Activated CD4-positive, alpha-beta T cell treated with anti-CD3 and anti-CD28 coated beads, Interleukin-2, amount 10 ng/mL, durations not matched to agents 24 days and 14 days (primary cell): ENCODE results near the gene ACTR2. TPM values are rescaled to one million over a fixed set of nuclear protein-coding genes. Genes with fewer than 3 reads are reported as not detected.
"Not testable (repeated sequence)": the region's sequence is repeated elsewhere in the genome, so short reads cannot be mapped to it uniquely, and the experiment has no call there.

Experiments
- DNase-seq: peaks from one replicate; pipeline ENCODE4 v3.0.0; 2022
- H3K27ac Mint-ChIP-seq: one replicate; pipeline ENCODE4 v1.8.0; 2022; ENCODE audit warnings: mild to moderate bottlenecking, mixed read lengths
- H3K27me3 Mint-ChIP-seq: one replicate; pipeline ENCODE4 v1.8.0; 2022; ENCODE audit warnings: mixed read lengths
- H3K36me3 Mint-ChIP-seq: one replicate; pipeline ENCODE4 v1.8.0; 2022; ENCODE audit warnings: low read depth, mild to moderate bottlenecking, mixed read lengths
- H3K4me1 Mint-ChIP-seq: one replicate; pipeline ENCODE4 v1.8.0; 2021; ENCODE audit warnings: mixed read lengths
- H3K4me3 Mint-ChIP-seq: one replicate; pipeline ENCODE4 v1.8.0; 2022; ENCODE audit warnings: mild to moderate bottlenecking, moderate library complexity, mixed read lengths
- H3K9me3 Mint-ChIP-seq: one replicate; pipeline ENCODE4 v1.8.0; 2021; ENCODE audit warnings: mixed read lengths
- intact Hi-C: fragments of 100-400 bp; cut with micrococcal nuclease; formaldehyde crosslinking; loops from one replicate; pipeline ENCODE4 v1.15.1; 2023
- total RNA-seq: library from RNA; stranded (reverse); gene quantifications from 2 replicates; pipeline ENCODE4 v1.2.3, GENCODE V29; 2022

Gene ACTR2
- total RNA-seq, 1 donor from 2014 or later: 298 TPM

- no peak for DNase-seq
- intact Hi-C loops: no loop called here
- Mint-ChIP-seq H3K4me1 (peaks cover 7% of the 10 kb centered on the region), H3K9me3 (no peaks in the 10 kb centered on the region), H3K27ac (no peak overlapping the region), H3K36me3 (no peaks in the 10 kb centered on the region), H3K4me3 (no peak overlapping the region), H3K27me3 (no peaks in the 10 kb centered on the region)
These were observed 14.6 kb upstream of the ACTR2 start for GRCh38 chr2:65213035-65213434.

- no peaks in the 10 kb centered on the region for H3K27me3 Mint-ChIP-seq
- no peaks in the 10 kb centered on the region for H3K36me3 Mint-ChIP-seq
- no peak for DNase-seq
- H3K27ac Mint-ChIP-seq: no peak overlapping the region
- H3K4me1 Mint-ChIP-seq: peaks cover 7% of the 10 kb centered on the region
- H3K4me3 Mint-ChIP-seq: no peak overlapping the region
- intact Hi-C loops: no loop called here
- no peaks in the 10 kb centered on the region for H3K9me3 Mint-ChIP-seq
These were observed 13.3 kb upstream of the ACTR2 start for GRCh38 chr2:65214361-65214760.

GRCh38 chr2:65214843-65215242 is 12.8 kb upstream of the ACTR2 start:
- intact Hi-C loops: no loop called here
- Mint-ChIP-seq H3K4me3 (no peak overlapping the region), H3K36me3 (no peaks in the 10 kb centered on the region), H3K27ac (no peak overlapping the region), H3K9me3 (no peaks in the 10 kb centered on the region), H3K27me3 (no peaks in the 10 kb centered on the region), H3K4me1 (peaks cover 7% of the 10 kb centered on the region)
- no peak for DNase-seq

GRCh38 chr2:65215946-65216345 is 11.7 kb upstream of the ACTR2 start:
- Mint-ChIP-seq H3K36me3 (no peaks in the 10 kb centered on the region), H3K27me3 (no peaks in the 10 kb centered on the region), H3K4me3 (no peak overlapping the region), H3K4me1 (peaks cover 7% of the 10 kb centered on the region), H3K27ac (no peak overlapping the region), H3K9me3 (no peaks in the 10 kb centered on the region)
- no peak for DNase-seq
- intact Hi-C loops: no loop called here

- Mint-ChIP-seq H3K36me3 (no peaks in the 10 kb centered on the region), H3K4me1 (peaks cover 5% of the 10 kb centered on the region), H3K4me3 (no peak overlapping the region), H3K27ac (no peak overlapping the region), H3K9me3 (no peaks in the 10 kb centered on the region), H3K27me3 (no peaks in the 10 kb centered on the region)
- no peak for DNase-seq
- intact Hi-C loops: loop anchor here (10.0 kb wide), 1 partner anchor 696 kb away; the partner anchor contains the start of gene AFTPH
These were observed 7.0 kb upstream of the ACTR2 start for GRCh38 chr2:65220432-65221131.

- H3K9me3 Mint-ChIP-seq, H3K4me3 Mint-ChIP-seq, H3K4me1 Mint-ChIP-seq, H3K27ac Mint-ChIP-seq, H3K36me3 Mint-ChIP-seq, H3K27me3 Mint-ChIP-seq, DNase-seq: not testable (repeated sequence)
- intact Hi-C loops: loop anchor here (10.0 kb wide), 1 partner anchor 696 kb away; the partner anchor contains the start of gene AFTPH
These were observed 6.4 kb upstream of the ACTR2 start for GRCh38 chr2:65221275-65221674.

GRCh38 chr2:65227020-65227455 is 593 bp upstream of the ACTR2 start:
- Mint-ChIP-seq H3K4me1 (peaks cover 22% of the 10 kb centered on the region), H3K9me3 (no peaks in the 10 kb centered on the region)

GRCh38 chr2:65228263-65228750 is 676 bp downstream of the ACTR2 start:
- intact Hi-C loops: loop anchor here (1.0 to 10.0 kb wide), 2 partner anchors 704 to 1640 kb away; partner anchors contain the start of genes AFTPH, MDH1 and WDPCP
- Mint-ChIP-seq H3K9me3 (no peaks in the 10 kb centered on the region), H3K36me3 (peaks cover 21% of the 10 kb centered on the region), H3K27me3 (peaks cover 1% of the 10 kb centered on the region), H3K4me1 (peaks cover 32% of the 10 kb centered on the region), H3K27ac (peak overlapping the region; percentile 97), H3K4me3 (peak overlapping the region; percentile 97)
- no peak for DNase-seq

More at GRCh38 chr2:65227020-65227455, 593 bp upstream of the ACTR2 start:
- no peak for DNase-seq
- Mint-ChIP-seq H3K36me3 (peaks cover 16% of the 10 kb centered on the region), H3K4me3 (peak overlapping the region; percentile 97), H3K27me3 (peaks cover 1% of the 10 kb centered on the region), H3K27ac (peak overlapping the region; percentile 98)
- intact Hi-C loops: loop anchor here (1.0 to 10.0 kb wide), 6 partner anchors 74 to 702 kb away; partner anchors contain the start of genes AFTPH, CEP68, RAB1A and SLC1A4

GRCh38 chr2:65231121-65231520 is 3.5 kb downstream of the ACTR2 start:
- H3K36me3 Mint-ChIP-seq: peaks cover 28% of the 10 kb centered on the region
- H3K27me3 Mint-ChIP-seq: peaks cover 1% of the 10 kb centered on the region
- peak overlapping the region; percentile 40 for H3K4me3 Mint-ChIP-seq
- peak overlapping the region; percentile 53 for H3K27ac Mint-ChIP-seq
- intact Hi-C loops: no loop called here
- peaks cover 40% of the 10 kb centered on the region for H3K4me1 Mint-ChIP-seq
- H3K9me3 Mint-ChIP-seq: no peaks in the 10 kb centered on the region
- no peak for DNase-seq

GRCh38 chr2:65231892-65232477 is 4.4 kb downstream of the ACTR2 start:
- peak; percentile 64 for DNase-seq
- Mint-ChIP-seq H3K27me3 (peaks cover 1% of the 10 kb centered on the region), H3K4me1 (peaks cover 34% of the 10 kb centered on the region), H3K36me3 (peaks cover 28% of the 10 kb centered on the region), H3K9me3 (no peaks in the 10 kb centered on the region), H3K27ac (peak overlapping the region; percentile 76), H3K4me3 (peak overlapping the region; percentile 47)
- intact Hi-C loops: loop anchor here (2.0 kb wide), 1 partner anchor 151 kb away; no protein-coding TSS in a partner anchor

- Mint-ChIP-seq H3K27me3 (no peaks in the 10 kb centered on the region), H3K36me3 (peaks cover 27% of the 10 kb centered on the region), H3K4me1 (peaks cover 35% of the 10 kb centered on the region), H3K9me3 (no peaks in the 10 kb centered on the region), H3K27ac (peak overlapping the region; percentile 76), H3K4me3 (peak overlapping the region; percentile 47)
- no peak for DNase-seq
- intact Hi-C loops: loop anchor here (2.0 kb wide), 1 partner anchor 150 kb away; no protein-coding TSS in a partner anchor
These were observed 5.0 kb downstream of the ACTR2 start for GRCh38 chr2:65232636-65233035.

- Mint-ChIP-seq H3K27me3 (no peaks in the 10 kb centered on the region), H3K4me1 (peaks cover 17% of the 10 kb centered on the region), H3K4me3 (no peak overlapping the region), H3K36me3 (peaks cover 28% of the 10 kb centered on the region), H3K9me3 (no peaks in the 10 kb centered on the region), H3K27ac (no peak overlapping the region)
- intact Hi-C loops: no loop called here
- DNase-seq: peak; percentile 11
These were observed 13.0 kb downstream of the ACTR2 start for GRCh38 chr2:65240657-65241056.

- H3K9me3 Mint-ChIP-seq, H3K27ac Mint-ChIP-seq, DNase-seq, H3K4me3 Mint-ChIP-seq, intact Hi-C loops, H3K27me3 Mint-ChIP-seq: not testable (repeated sequence)
- Mint-ChIP-seq H3K36me3 (peaks cover 41% of the 10 kb centered on the region), H3K4me1 (peaks cover 19% of the 10 kb centered on the region)
These were observed 16.8 kb downstream of the ACTR2 start for GRCh38 chr2:65244452-65244851.

- H3K36me3 Mint-ChIP-seq: peaks cover 49% of the 10 kb centered on the region
- H3K4me3 Mint-ChIP-seq: no peak overlapping the region
- H3K4me1 Mint-ChIP-seq: peaks cover 9% of the 10 kb centered on the region
- no peaks in the 10 kb centered on the region for H3K27me3 Mint-ChIP-seq
- no peak overlapping the region for H3K27ac Mint-ChIP-seq
- intact Hi-C loops: no loop called here
- H3K9me3 Mint-ChIP-seq: no peaks in the 10 kb centered on the region
- DNase-seq: peak; percentile 35
These were observed 25.0 kb downstream of the ACTR2 start for GRCh38 chr2:65252640-65253039.
